K562 (cell line): ENCODE data around the gene GPR78. TPM values are rescaled to one million over a fixed set of nuclear protein-coding genes. Genes with fewer than 3 reads are reported as not detected.

Source experiments
- ATAC-seq: fragments of 200-7000 bp; cut with Tn5 transposase; 3 replicates; pipeline ENCODE4 v1.9.1; 2020; ENCODE audit warnings: moderate library complexity
- BruUV-seq: library from RNA; stranded (reverse); fragments of 400-500 nt; replicated peaks from 2 replicates; lab custom pipeline; 2021; lab: Mats Ljungman, UMichigan
- CTCF ChIA-PET: fragments of 300-600 bp; formaldehyde crosslinking; extraction: SDS; loops from one replicate; lab custom pipeline; 2021; ENCODE audit warnings: low intra/inter-chr PET ratio; lab: Yijun Ruan, JAX
- POLR2A ChIA-PET: fragments of 300-600, 350-650 bp; sonication (Branson Sonifier 250); formaldehyde crosslinking; extraction: SDS; loops from one replicate; lab custom pipeline; 2021; ENCODE audit warnings: antibody characterized with exemption, inconsistent platforms; lab: Yijun Ruan, JAX
- DNase-seq, 4 experiments: peaks; one replicate each; pipeline versions ENCODE4 v3.0.0 to v3.0.0-alpha.2; 2011 to 2018; ENCODE audit warnings: low spot score in 3 of 4, mixed read lengths in 3 of 4; ENCODE audit errors: extremely low read depth in 1 of 4
- FAIRE-seq: peaks from 2 replicates; lab custom pipeline; 2011; peaks lifted over from hg19 to GRCh38; lab: Jason Lieb, UNC
- H2AFZ ChIP-seq: 2 replicates; pipeline ENCODE4 v1.6.0; 2011; ENCODE audit warnings: low read depth, low read length, control low read depth, inconsistent platforms
- H3K27ac ChIP-seq: fragments of 200-600 bp; 3 replicates; pipeline ENCODE4 v1.8.0; 2011; ENCODE audit warnings: low read depth, mild to moderate bottlenecking, control low read depth, inconsistent platforms, low read length, moderate library complexity, mixed read lengths; ENCODE audit errors: extremely low read depth
- H3K27me3 ChIP-seq, 2 experiments: fragments of 300-600 bp in 1 of 2; 2 replicates in 1 of 2; 3 replicates in 1 of 2; pipeline versions ENCODE4 v1.6.0 to v1.8.0; 2011; ENCODE audit warnings: inconsistent platforms in 2 of 2, low read length in 2 of 2, mild to moderate bottlenecking in 1 of 2, mixed read lengths in 1 of 2, moderate library complexity in 1 of 2; ENCODE audit not compliant: control insufficient read depth in 2 of 2, insufficient read depth in 2 of 2
- H3K36me3 ChIP-seq: fragments of 300-600 bp; 3 replicates; pipeline ENCODE4 v1.8.0; 2011; ENCODE audit warnings: mild to moderate bottlenecking, low read length, inconsistent platforms; ENCODE audit not compliant: control insufficient read depth, insufficient read depth
- H3K4me1 ChIP-seq, 2 experiments: fragments of 200-600 bp in 1 of 2; replicated peaks in 1 of 2; 2 replicates in 1 of 2; 3 replicates in 1 of 2; pipeline versions ENCODE4 v1.5.1 to v1.8.0; 2011; ENCODE audit warnings: inconsistent platforms in 2 of 2, low read length in 2 of 2, mild to moderate bottlenecking in 1 of 2, mixed read lengths in 1 of 2, moderate library complexity in 1 of 2; ENCODE audit not compliant: control insufficient read depth in 2 of 2, insufficient read depth in 2 of 2
- H3K4me2 ChIP-seq: 2 replicates; pipeline ENCODE4 v1.6.1; 2011; ENCODE audit warnings: low read length, control low read depth, inconsistent platforms, mixed read lengths; ENCODE audit not compliant: insufficient read depth
- H3K4me3 ChIP-seq: fragments of 200-600 bp; sonication (generic), shearing (Covaris generic); 2 replicates; pipeline ENCODE4 v1.5.1; 2016; ENCODE audit warnings: control low read depth, inconsistent platforms
- H3K79me2 ChIP-seq: fragments of 200-600 bp; 3 replicates; pipeline ENCODE4 v1.8.0; 2011; ENCODE audit warnings: low read length, inconsistent platforms; ENCODE audit not compliant: control insufficient read depth, insufficient read depth
- H3K9ac ChIP-seq, 2 experiments: 2 replicates each; pipeline versions ENCODE4 v1.6.0 to v1.6.1; 2011; ENCODE audit warnings: low read depth in 2 of 2, low read length in 2 of 2, control low read depth in 1 of 2, inconsistent platforms in 1 of 2, mild to moderate bottlenecking in 1 of 2, mixed read lengths in 1 of 2; ENCODE audit not compliant: insufficient read depth in 1 of 2
- H3K9me1 ChIP-seq: one replicate; pipeline ENCODE4 v1.6.0; 2011; ENCODE audit warnings: inconsistent platforms, mild to moderate bottlenecking, low read length, moderate library complexity; ENCODE audit not compliant: control insufficient read depth, insufficient read depth
- H3K9me3 ChIP-seq: replicated peaks from 2 replicates; pipeline ENCODE4 v1.5.1; 2011; ENCODE audit warnings: low read depth, low read length, inconsistent platforms; ENCODE audit not compliant: control insufficient read depth, insufficient read depth
- H4K20me1 ChIP-seq: replicated peaks from 2 replicates; pipeline ENCODE4 v1.6.1; 2011; ENCODE audit warnings: low read length, inconsistent platforms, mixed read lengths; ENCODE audit not compliant: control insufficient read depth, insufficient read depth
- FIP1L1 ChIP-seq: fragments of 200-400 bp; formaldehyde crosslinking; IDR thresholded peaks from 2 replicates; pipeline ENCODE4 v1.6.1; 2018; ENCODE audit warnings: mild to moderate bottlenecking, low read depth, low read length; ENCODE audit not compliant: poor library complexity, severe bottlenecking
- NFRKB ChIP-seq: fragments of 450-650 bp; IDR thresholded peaks from 2 replicates; pipeline ENCODE4 v1.6.1; 2016; ENCODE audit warnings: low read depth
- RBFOX2 ChIP-seq: fragments of 200-400 bp; formaldehyde crosslinking; IDR thresholded peaks from 2 replicates; pipeline ENCODE4 v1.6.1; 2017; ENCODE audit warnings: low read depth, mild to moderate bottlenecking, low read length, moderate library complexity
- ZNF76 ChIP-seq: fragments of 250-450 bp; sonication (Bioruptor Pico); IDR thresholded peaks from 2 replicates; pipeline ENCODE4 v1.4.0; 2020; ENCODE audit warnings: mild to moderate bottlenecking, moderate library complexity, borderline replicate concordance
- WGBS: fragments of 100-300 bp; shearing (Covaris generic); methylation state at CpG from one replicate; pipeline ENCODE4 v1.1.6; 2016; ENCODE audit warnings: low coverage, mixed read lengths; ENCODE audit not compliant: insufficient coverage; ENCODE audit errors: missing lambda C conversion rate; 5-methylcytosine and 5-hydroxymethylcytosine counted together
- in situ Hi-C: fragments of 300-500 bp; cut with MboI; formaldehyde crosslinking; loops from 4 replicates; pipeline ENCODE4 v1.15.0; 2018; ENCODE audit warnings: inconsistent platforms, mixed read lengths
- intact Hi-C: fragments of 100-400 bp; cut with micrococcal nuclease; formaldehyde crosslinking; loops from 2 replicates; pipeline ENCODE4 v1.14.2; 2022
- polyA plus RNA-seq, 8 experiments: library from polyadenylated mRNA; depleted of rRNA in 4 of 8; stranded (reverse) in 5 of 8; unstranded in 3 of 8; fragments of >200 nt; fragmentation: Nextera tagmentation in 2 of 8; fragmentation: Illumina TruSeq in 1 of 8; extraction: Ambion mirVana in 2 of 8; extraction: Trizol in 1 of 8; gene quantifications; 2 replicates each; pipeline versions ENCODE4 v1.2.1 to v1.2.3, GENCODE V29; 2011 to 2014; ENCODE audit warnings: inconsistent platforms in 1 of 8, missing spikeins in 1 of 8
- total RNA-seq, 7 experiments: library from RNA; depleted of rRNA in 6 of 7; stranded (reverse); fragments of >200 nt in 6 of 7; fragmentation: Illumina TruSeq in 2 of 7; extraction: Trizol in 2 of 7; gene quantifications; 2 replicates each; pipeline versions ENCODE4 v1.2.1 to v1.2.3, GENCODE V29; 2011 to 2021; ENCODE audit warnings: low replicate concordance in 1 of 7
- TF ChIP-seq, protein P1 (sequence below): conservative IDR thresholded peaks from 2 replicates; pipeline ENCODE4 v1.6.1; 2011; ENCODE audit warnings: low read depth, mild to moderate bottlenecking, low read length; ENCODE audit not compliant: control insufficient read depth
- TF ChIP-seq, protein P2 (sequence below): fragments of 450-650 bp; IDR thresholded peaks from 2 replicates; pipeline ENCODE4 v1.6.1; 2016; ENCODE audit warnings: mild to moderate bottlenecking, moderate library complexity

The GPR78 gene
- total and polyA plus RNA-seq, 9 of the 15 experiments (the other 6 are each of a cell fraction or from before 2014, with no cell fraction given), result 0.04 to 0.13 (median 0.07) TPM; not detected in 4

DNA sequence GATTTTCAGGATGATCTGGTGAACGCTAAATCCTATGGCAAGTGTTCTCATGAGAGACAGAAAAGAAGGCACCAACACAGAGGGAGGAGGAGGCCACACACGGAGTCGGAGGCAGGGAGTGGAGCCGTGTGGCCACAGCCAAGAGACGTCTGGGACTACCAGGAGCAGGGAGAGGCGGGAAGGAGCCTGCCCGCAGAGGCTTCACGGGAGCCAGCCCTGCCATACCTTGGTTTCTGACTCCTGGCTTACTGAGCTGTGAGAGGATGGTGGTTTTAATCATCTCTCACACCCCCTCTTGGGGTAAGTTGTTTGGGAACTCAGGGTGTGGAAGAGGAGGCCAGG is 33.5 kb upstream of the GPR78 start:
- Histone ChIP-seq H3K4me1 (peaks cover 36 to 39% of the 10 kb centered on the region in 2 experiments), H3K9me3 (no peaks in the 10 kb centered on the region), H3K27me3 (no peaks in the 10 kb centered on the region), H3K27ac (peak overlapping the region; percentile 78), H3K4me3 (no peak overlapping the region), H3K9me1 (no peaks in the 10 kb centered on the region), H3K9ac (peak overlapping the region; percentile 54 to 68; a peak in 2 of 4 replicates), H3K79me2 (no peaks in the 10 kb centered on the region), H4K20me1 (no peaks in the 10 kb centered on the region)
- ATAC-seq, result no peak; the same call in 2 of the 3 replicates
- 55% methylated on average over 7 of the region's 8 CpGs for WGBS
- in situ Hi-C loops (no loop called here), intact Hi-C loops (loop anchor here (1.0 to 2.0 kb wide), 4 partner anchors 48 to 304 kb away; no protein-coding TSS in a partner anchor)
- no peak for FAIRE-seq
- POLR2A ChIA-PET, result interaction anchor here (0.6 to 2.1 kb wide), 7 partner anchors 8 to 1391 kb away, joined by 3 to 9 read pairs (median 5); no protein-coding TSS in a partner anchor
- no TSS peak for BruUV-seq
- TF ChIP-seq FIP1L1, result no peak
- TF ChIP-seq, protein P1, sequence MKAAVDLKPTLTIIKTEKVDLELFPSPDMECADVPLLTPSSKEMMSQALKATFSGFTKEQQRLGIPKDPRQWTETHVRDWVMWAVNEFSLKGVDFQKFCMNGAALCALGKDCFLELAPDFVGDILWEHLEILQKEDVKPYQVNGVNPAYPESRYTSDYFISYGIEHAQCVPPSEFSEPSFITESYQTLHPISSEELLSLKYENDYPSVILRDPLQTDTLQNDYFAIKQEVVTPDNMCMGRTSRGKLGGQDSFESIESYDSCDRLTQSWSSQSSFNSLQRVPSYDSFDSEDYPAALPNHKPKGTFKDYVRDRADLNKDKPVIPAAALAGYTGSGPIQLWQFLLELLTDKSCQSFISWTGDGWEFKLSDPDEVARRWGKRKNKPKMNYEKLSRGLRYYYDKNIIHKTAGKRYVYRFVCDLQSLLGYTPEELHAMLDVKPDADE, result no peak
- TF ChIP-seq, protein P2, sequence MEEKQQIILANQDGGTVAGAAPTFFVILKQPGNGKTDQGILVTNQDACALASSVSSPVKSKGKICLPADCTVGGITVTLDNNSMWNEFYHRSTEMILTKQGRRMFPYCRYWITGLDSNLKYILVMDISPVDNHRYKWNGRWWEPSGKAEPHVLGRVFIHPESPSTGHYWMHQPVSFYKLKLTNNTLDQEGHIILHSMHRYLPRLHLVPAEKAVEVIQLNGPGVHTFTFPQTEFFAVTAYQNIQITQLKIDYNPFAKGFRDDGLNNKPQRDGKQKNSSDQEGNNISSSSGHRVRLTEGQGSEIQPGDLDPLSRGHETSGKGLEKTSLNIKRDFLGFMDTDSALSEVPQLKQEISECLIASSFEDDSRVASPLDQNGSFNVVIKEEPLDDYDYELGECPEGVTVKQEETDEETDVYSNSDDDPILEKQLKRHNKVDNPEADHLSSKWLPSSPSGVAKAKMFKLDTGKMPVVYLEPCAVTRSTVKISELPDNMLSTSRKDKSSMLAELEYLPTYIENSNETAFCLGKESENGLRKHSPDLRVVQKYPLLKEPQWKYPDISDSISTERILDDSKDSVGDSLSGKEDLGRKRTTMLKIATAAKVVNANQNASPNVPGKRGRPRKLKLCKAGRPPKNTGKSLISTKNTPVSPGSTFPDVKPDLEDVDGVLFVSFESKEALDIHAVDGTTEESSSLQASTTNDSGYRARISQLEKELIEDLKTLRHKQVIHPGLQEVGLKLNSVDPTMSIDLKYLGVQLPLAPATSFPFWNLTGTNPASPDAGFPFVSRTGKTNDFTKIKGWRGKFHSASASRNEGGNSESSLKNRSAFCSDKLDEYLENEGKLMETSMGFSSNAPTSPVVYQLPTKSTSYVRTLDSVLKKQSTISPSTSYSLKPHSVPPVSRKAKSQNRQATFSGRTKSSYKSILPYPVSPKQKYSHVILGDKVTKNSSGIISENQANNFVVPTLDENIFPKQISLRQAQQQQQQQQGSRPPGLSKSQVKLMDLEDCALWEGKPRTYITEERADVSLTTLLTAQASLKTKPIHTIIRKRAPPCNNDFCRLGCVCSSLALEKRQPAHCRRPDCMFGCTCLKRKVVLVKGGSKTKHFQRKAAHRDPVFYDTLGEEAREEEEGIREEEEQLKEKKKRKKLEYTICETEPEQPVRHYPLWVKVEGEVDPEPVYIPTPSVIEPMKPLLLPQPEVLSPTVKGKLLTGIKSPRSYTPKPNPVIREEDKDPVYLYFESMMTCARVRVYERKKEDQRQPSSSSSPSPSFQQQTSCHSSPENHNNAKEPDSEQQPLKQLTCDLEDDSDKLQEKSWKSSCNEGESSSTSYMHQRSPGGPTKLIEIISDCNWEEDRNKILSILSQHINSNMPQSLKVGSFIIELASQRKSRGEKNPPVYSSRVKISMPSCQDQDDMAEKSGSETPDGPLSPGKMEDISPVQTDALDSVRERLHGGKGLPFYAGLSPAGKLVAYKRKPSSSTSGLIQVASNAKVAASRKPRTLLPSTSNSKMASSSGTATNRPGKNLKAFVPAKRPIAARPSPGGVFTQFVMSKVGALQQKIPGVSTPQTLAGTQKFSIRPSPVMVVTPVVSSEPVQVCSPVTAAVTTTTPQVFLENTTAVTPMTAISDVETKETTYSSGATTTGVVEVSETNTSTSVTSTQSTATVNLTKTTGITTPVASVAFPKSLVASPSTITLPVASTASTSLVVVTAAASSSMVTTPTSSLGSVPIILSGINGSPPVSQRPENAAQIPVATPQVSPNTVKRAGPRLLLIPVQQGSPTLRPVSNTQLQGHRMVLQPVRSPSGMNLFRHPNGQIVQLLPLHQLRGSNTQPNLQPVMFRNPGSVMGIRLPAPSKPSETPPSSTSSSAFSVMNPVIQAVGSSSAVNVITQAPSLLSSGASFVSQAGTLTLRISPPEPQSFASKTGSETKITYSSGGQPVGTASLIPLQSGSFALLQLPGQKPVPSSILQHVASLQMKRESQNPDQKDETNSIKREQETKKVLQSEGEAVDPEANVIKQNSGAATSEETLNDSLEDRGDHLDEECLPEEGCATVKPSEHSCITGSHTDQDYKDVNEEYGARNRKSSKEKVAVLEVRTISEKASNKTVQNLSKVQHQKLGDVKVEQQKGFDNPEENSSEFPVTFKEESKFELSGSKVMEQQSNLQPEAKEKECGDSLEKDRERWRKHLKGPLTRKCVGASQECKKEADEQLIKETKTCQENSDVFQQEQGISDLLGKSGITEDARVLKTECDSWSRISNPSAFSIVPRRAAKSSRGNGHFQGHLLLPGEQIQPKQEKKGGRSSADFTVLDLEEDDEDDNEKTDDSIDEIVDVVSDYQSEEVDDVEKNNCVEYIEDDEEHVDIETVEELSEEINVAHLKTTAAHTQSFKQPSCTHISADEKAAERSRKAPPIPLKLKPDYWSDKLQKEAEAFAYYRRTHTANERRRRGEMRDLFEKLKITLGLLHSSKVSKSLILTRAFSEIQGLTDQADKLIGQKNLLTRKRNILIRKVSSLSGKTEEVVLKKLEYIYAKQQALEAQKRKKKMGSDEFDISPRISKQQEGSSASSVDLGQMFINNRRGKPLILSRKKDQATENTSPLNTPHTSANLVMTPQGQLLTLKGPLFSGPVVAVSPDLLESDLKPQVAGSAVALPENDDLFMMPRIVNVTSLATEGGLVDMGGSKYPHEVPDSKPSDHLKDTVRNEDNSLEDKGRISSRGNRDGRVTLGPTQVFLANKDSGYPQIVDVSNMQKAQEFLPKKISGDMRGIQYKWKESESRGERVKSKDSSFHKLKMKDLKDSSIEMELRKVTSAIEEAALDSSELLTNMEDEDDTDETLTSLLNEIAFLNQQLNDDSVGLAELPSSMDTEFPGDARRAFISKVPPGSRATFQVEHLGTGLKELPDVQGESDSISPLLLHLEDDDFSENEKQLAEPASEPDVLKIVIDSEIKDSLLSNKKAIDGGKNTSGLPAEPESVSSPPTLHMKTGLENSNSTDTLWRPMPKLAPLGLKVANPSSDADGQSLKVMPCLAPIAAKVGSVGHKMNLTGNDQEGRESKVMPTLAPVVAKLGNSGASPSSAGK, result peak; percentile 38; the same call in 1 of the 2 replicates
- peak; percentile 70; the same call in 1 of the 2 replicates for TF ChIP-seq NFRKB
- TF ChIP-seq ZNF76, result 0 out of 2 replicates have a peak, but pooled peaks have one; percentile 48
- peak; percentile 18; the same call in 1 of the 2 replicates for TF ChIP-seq RBFOX2
- TF ChIP-seq, all 486 proteins: peak for 4
- Histone ChIP-seq H2AFZ (peak overlapping the region; percentile 91), H3K36me3 (no peaks in the 10 kb centered on the region), H3K4me2 (peak overlapping the region; percentile 74; the same call in 1 of the 2 replicates)
- CTCF ChIA-PET, result interaction anchor here (1.6 kb wide), 1 partner anchor 78 kb away, joined by 8 read pairs; no protein-coding TSS in a partner anchor
- DNase-seq, result no peak
